ENCODE results near the gene TCF12. TPM values are rescaled to one million over a fixed set of nuclear protein-coding genes. Genes with fewer than 3 reads are reported as not detected.
A peak's percentile ranks its signal among the peaks of the same experiment; 100 is the strongest.

Gene TCF12
- total RNA-seq, 3 donors from 2014 or later (not counting 1 experiment from before 2014, with no cell fraction given): 84.1 to 111 (median 107) TPM

GRCh38 chr15:57201578-57201977 lies 283.1 kb downstream of the TCF12 start:
- Histone ChIP-seq H3K27ac (ENCODE audit: low read length) (no peak overlapping the region), H3K9me3 (ENCODE audit: control insufficient read depth, insufficient read depth, low read length) (no peaks in the 10 kb centered on the region), H3K4me3 (ENCODE audit: low read length) (no peak overlapping the region), H3K4me1 (ENCODE audit: control insufficient read depth, insufficient read depth, low read length) (no peaks in the 10 kb centered on the region), H3K27me3 (ENCODE audit: control insufficient read depth, insufficient read depth, low read length) (no peaks in the 10 kb centered on the region), H3K36me3 (ENCODE audit: control insufficient read depth, insufficient read depth, low read length) (no peaks in the 10 kb centered on the region)
- Mint-ChIP-seq H3K27ac (peak overlapping the region in 1 of 2 donors; percentile 27), H3K9me3 (no peaks in the 10 kb centered on the region), H3K4me3 (no peak overlapping the region), H3K36me3 (no peaks in the 10 kb centered on the region), H3K27me3 (ENCODE audit: low read depth in 2 of 2) (no peaks in the 10 kb centered on the region), H3K4me1 (peaks cover 11 to 12% of the 10 kb centered on the region in 2 donors)
- intact Hi-C loops (cut with micrococcal nuclease): no loop called here
- DNase-seq: no peak
- no peak for ATAC-seq
- no peak for TF ChIP-seq CTCF (IDR thresholded peaks at IDR 0.05)
- no CpG with 5 or more reads among the region's 2 CpGs for WGBS (ENCODE audit: insufficient coverage)

- H3K4me1 Mint-ChIP-seq: peaks cover 5 to 7% of the 10 kb centered on the region in 2 donors
- Histone ChIP-seq H3K36me3 (ENCODE audit: control insufficient read depth, insufficient read depth, low read length) (no peaks in the 10 kb centered on the region), H3K27ac (ENCODE audit: low read length) (no peak overlapping the region), H3K9me3 (ENCODE audit: control insufficient read depth, insufficient read depth, low read length) (no peaks in the 10 kb centered on the region), H3K27me3 (ENCODE audit: control insufficient read depth, insufficient read depth, low read length) (no peaks in the 10 kb centered on the region), H3K4me3 (ENCODE audit: low read length) (no peak overlapping the region), H3K4me1 (ENCODE audit: control insufficient read depth, insufficient read depth, low read length) (no peaks in the 10 kb centered on the region)
- H3K27ac Mint-ChIP-seq: no peak overlapping the region
- no peaks in the 10 kb centered on the region for H3K36me3 Mint-ChIP-seq
- DNase-seq (no peak), ATAC-seq (no peak)
- H3K27me3 Mint-ChIP-seq (ENCODE audit: low read depth in 2 of 2): no peaks in the 10 kb centered on the region
- intact Hi-C loops (cut with micrococcal nuclease): no loop called here
- WGBS (ENCODE audit: insufficient coverage): 100% methylated on average over 2 of the region's 2 CpGs
- H3K9me3 Mint-ChIP-seq: no peaks in the 10 kb centered on the region
- H3K4me3 Mint-ChIP-seq: no peak overlapping the region
- no peak for TF ChIP-seq CTCF (IDR thresholded peaks at IDR 0.05)
Observed at GRCh38 chr15:57203906-57204305, 285.5 kb downstream of the TCF12 start.

- no peaks in the 10 kb centered on the region for H3K9me3 Mint-ChIP-seq
- 99% methylated on average over 8 of the region's 11 CpGs for WGBS (ENCODE audit: insufficient coverage)
- TF ChIP-seq CTCF (IDR thresholded peaks at IDR 0.05): no peak
- H3K4me3 Mint-ChIP-seq: no peak overlapping the region
- Histone ChIP-seq H3K27ac (ENCODE audit: low read length) (no peak overlapping the region), H3K27me3 (ENCODE audit: control insufficient read depth, insufficient read depth, low read length) (no peaks in the 10 kb centered on the region), H3K4me3 (ENCODE audit: low read length) (no peak overlapping the region), H3K36me3 (ENCODE audit: control insufficient read depth, insufficient read depth, low read length) (no peaks in the 10 kb centered on the region), H3K4me1 (ENCODE audit: control insufficient read depth, insufficient read depth, low read length) (no peaks in the 10 kb centered on the region), H3K9me3 (ENCODE audit: control insufficient read depth, insufficient read depth, low read length) (no peaks in the 10 kb centered on the region)
- no peaks in the 10 kb centered on the region for H3K27me3 Mint-ChIP-seq (ENCODE audit: low read depth in 2 of 2)
- intact Hi-C loops (cut with micrococcal nuclease): no loop called here
- H3K4me1 Mint-ChIP-seq: peaks cover 7 to 12% of the 10 kb centered on the region in 2 donors
- no peak for ATAC-seq
- H3K36me3 Mint-ChIP-seq: no peaks in the 10 kb centered on the region
- DNase-seq: no peak
- H3K27ac Mint-ChIP-seq: no peak overlapping the region
Observed at GRCh38 chr15:57205027-57205855, 286.8 kb downstream of the TCF12 start.
